Mucosa of stomach (tissue), 1 donor: Measurements from ENCODE around the gene FRMD5.

Experiments
- H3K27me3 ChIP-seq: one replicate; pipeline ENCODE4 v1.7.0; 2013; ENCODE audit warnings: mild to moderate bottlenecking, low read length; ENCODE audit not compliant: control insufficient read depth, insufficient read depth
- H3K36me3 ChIP-seq: one replicate; pipeline ENCODE4 v1.7.0; 2013; ENCODE audit warnings: low read length; ENCODE audit not compliant: control insufficient read depth, insufficient read depth
- H3K4me1 ChIP-seq: one replicate; pipeline ENCODE4 v1.7.0; 2013; ENCODE audit warnings: mild to moderate bottlenecking, low read length; ENCODE audit not compliant: control insufficient read depth, insufficient read depth
- H3K4me3 ChIP-seq: one replicate; pipeline ENCODE4 v1.7.0; 2013; ENCODE audit warnings: low read length
- H3K9ac ChIP-seq: one replicate; pipeline ENCODE4 v1.7.0; 2013; ENCODE audit warnings: mild to moderate bottlenecking, low read length, moderate library complexity
- H3K9me3 ChIP-seq: one replicate; pipeline ENCODE4 v1.7.0; 2013; ENCODE audit warnings: mild to moderate bottlenecking, low read length, moderate library complexity; ENCODE audit not compliant: control insufficient read depth
- donor health status: Pancreatic carcinoma.

The FRMD5 gene

DNA sequence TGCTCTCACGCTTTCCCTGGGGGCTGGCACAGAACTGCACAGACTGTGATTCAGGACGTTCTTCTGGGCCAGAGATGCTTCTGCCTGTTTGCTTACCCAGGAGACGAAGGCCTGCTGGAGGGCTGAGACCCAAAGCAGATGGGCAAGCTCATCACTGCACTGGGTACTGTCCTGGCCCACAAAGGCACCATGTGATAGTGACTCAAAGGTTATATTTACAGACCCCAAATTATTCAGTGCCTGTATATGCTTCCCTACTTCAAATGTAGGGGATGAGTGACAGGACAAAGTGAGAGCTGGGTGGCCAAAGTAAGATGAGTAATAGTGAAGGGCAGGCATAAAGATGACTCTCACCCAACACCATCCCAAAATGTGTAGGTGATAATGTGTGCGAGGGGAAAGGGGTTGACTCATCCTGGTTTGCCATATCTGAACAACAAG is 240.9 kb downstream of the FRMD5 start:
- Histone ChIP-seq H3K4me3 (no peak overlapping the region), H3K36me3 (no peaks in the 10 kb centered on the region), H3K27me3 (no peaks in the 10 kb centered on the region), H3K4me1 (no peaks in the 10 kb centered on the region), H3K9me3 (no peaks in the 10 kb centered on the region), H3K9ac (no peak overlapping the region)

DNA sequence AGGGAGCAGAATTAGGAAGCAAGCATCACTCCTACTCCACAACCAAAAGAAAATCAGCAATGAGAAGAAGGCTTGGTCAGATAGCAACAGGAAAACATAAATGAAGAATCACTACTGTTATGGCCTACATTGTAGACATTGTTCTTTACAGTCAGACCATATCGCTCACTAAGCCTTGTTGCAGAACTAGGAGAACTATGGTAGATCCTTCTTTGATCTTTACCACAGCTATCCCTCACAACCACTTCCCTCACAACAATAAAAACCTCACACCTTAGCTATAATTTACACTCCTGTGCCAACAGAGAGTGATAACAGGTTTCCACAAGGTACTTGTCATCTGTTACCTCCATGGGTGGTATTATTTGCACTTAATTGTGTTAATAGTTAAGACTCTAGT is 241.7 kb downstream of the FRMD5 start:
- Histone ChIP-seq H3K27me3 (no peaks in the 10 kb centered on the region), H3K9me3 (no peaks in the 10 kb centered on the region), H3K4me3 (no peak overlapping the region), H3K4me1 (no peaks in the 10 kb centered on the region), H3K9ac (no peak overlapping the region), H3K36me3 (no peaks in the 10 kb centered on the region)

DNA sequence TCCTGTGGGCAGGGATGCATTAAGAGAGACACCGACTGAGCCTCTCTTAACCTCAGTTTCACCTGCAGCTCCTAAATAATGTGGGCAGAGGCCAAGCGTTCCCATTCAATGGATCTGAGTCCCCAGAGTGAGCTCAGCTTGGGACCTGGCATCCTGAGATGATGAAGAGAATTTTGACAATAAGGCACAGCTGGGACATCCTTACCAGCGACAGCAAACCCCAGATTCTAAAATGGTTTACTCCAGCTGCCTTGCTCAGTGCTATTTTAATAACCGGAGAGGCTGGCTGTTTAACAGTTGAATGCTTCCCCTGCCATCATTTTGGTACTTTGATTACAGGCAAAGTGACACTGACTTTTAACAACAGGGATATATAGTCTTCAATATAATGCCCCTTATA is 244.5 kb downstream of the FRMD5 start:
- Histone ChIP-seq H3K9me3 (no peaks in the 10 kb centered on the region), H3K4me1 (no peaks in the 10 kb centered on the region), H3K36me3 (no peaks in the 10 kb centered on the region), H3K4me3 (no peak overlapping the region), H3K27me3 (no peaks in the 10 kb centered on the region), H3K9ac (no peak overlapping the region)

DNA sequence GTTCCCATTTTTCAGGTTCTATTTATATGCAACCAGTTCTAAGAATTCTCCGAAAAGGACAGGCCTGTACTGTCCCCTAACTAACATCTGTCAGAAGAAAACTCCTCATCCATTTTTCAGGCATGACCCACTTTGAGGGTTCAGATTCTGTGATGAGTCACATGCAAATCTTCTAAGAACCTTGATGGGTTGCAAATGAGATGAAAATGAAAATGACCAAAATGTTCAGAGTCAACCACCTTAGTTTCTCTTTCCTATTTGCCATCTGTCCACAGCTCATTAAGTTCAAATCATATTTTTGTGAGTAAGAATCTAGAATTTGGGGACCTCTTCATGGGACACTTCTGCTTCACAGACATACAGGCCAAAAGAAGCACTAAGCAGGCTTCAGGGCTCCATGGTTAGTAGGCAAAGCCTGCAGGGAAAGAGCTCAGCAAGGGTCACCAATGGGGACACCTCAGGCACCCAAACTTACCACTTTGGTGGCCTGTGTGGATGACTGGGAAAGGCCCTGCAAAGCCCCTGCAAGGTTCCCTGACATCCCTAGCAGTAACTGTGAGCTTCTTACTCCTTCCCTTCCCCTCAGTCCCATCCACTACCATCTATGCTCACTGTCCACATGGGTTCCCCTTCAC is 246.3 kb downstream of the FRMD5 start:
- Histone ChIP-seq H3K27me3 (no peaks in the 10 kb centered on the region), H3K4me1 (no peaks in the 10 kb centered on the region)

DNA sequence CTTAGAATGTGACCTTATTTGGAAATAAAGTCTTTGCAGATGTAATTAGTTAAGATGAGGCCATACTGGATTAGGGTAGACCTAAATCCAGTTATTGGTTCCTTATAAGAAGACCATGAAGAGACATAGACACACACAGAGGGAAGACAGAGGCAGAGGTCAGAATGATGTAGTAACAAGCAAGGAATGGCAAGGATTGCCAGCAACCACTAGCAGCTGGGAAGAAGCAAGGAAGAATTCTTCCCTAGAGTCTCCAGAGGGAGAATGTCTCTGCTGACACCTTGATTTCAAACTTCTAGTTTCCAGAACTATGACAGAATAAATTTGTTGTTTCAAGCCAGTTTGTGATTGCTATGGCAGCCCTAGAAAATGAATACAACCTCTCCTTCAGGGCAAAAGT is 251.6 kb downstream of the FRMD5 start:
- H3K9ac ChIP-seq: no peak overlapping the region
- no peaks in the 10 kb centered on the region for H3K27me3 ChIP-seq
- no peaks in the 10 kb centered on the region for H3K9me3 ChIP-seq
- H3K4me3 ChIP-seq: no peak overlapping the region
- H3K4me1 ChIP-seq: no peaks in the 10 kb centered on the region
- no peaks in the 10 kb centered on the region for H3K36me3 ChIP-seq

More for the DNA sequence above, 246.3 kb downstream of the FRMD5 start:
- Histone ChIP-seq H3K36me3 (no peaks in the 10 kb centered on the region), H3K9ac (no peak overlapping the region), H3K4me3 (no peak overlapping the region), H3K9me3 (no peaks in the 10 kb centered on the region)

DNA sequence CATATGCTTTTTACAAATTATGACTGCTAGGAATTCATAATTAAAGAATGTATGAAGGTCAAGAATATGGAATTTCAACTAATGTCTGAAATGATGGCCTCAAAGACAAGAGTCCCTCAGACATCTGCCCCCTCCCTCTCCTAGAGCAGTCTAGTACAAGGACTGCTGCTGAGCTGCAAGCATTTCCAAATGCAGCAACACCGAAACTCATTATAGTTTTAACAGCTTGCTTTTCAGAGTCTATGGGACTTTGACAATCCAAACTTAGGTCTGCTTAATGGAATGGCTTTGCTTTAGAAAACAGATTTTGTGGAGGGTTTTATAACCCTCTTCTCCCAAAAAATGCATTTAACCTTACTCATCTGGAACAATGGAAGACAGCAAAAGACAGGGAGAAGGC is 252.9 kb downstream of the FRMD5 start:
- no peaks in the 10 kb centered on the region for H3K4me1 ChIP-seq
- no peaks in the 10 kb centered on the region for H3K36me3 ChIP-seq
- H3K4me3 ChIP-seq: no peak overlapping the region
- no peak overlapping the region for H3K9ac ChIP-seq
- H3K9me3 ChIP-seq: no peaks in the 10 kb centered on the region
- no peaks in the 10 kb centered on the region for H3K27me3 ChIP-seq

DNA sequence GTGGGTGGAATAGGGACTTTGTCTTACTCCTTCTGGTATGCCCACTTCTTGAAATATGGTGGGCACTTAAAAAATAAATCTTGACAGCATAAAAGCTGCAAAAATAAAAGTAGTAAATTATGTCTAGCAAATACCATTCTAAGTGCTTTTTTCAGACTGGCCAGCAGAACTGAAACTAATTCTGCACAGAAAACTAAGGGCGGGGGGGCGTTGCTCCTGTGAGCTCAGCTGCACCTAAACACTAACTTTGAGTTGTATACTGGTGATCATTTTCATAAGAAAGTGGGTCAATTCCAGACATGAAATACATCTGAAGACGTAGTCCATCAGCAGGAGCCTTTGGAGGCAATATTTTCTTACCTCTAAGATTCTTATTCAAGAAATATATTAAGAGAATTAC is 253.5 kb downstream of the FRMD5 start:
- no peaks in the 10 kb centered on the region for H3K4me1 ChIP-seq
- H3K36me3 ChIP-seq: no peaks in the 10 kb centered on the region
- no peaks in the 10 kb centered on the region for H3K9me3 ChIP-seq
- no peak overlapping the region for H3K4me3 ChIP-seq
- H3K9ac ChIP-seq: no peak overlapping the region
- H3K27me3 ChIP-seq: peaks cover 3% of the 10 kb centered on the region

DNA sequence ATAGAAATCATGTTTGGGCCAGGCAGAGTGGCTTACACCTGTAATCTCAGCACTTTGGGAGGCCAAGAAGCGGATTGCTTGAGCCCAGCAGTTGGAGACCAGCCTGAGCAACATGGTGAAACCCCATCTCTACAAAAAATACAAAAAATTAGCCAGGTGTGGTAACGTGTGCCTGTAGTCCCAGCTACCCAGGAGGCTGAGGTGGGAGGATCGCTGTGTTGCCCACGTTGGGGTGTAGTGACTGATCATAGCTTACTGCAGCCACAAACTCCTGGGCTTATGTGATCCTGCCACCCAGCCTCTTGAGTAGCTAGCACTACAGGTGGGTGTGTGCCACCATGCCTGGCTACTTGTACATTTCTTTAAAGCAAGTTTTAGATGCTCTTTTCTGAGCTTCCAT is 254.0 kb downstream of the FRMD5 start:
- peaks cover 5% of the 10 kb centered on the region for H3K27me3 ChIP-seq
- no peaks in the 10 kb centered on the region for H3K9me3 ChIP-seq
- H3K4me3 ChIP-seq: no peak overlapping the region
- H3K9ac ChIP-seq: no peak overlapping the region
- no peaks in the 10 kb centered on the region for H3K4me1 ChIP-seq
- H3K36me3 ChIP-seq: no peaks in the 10 kb centered on the region

DNA sequence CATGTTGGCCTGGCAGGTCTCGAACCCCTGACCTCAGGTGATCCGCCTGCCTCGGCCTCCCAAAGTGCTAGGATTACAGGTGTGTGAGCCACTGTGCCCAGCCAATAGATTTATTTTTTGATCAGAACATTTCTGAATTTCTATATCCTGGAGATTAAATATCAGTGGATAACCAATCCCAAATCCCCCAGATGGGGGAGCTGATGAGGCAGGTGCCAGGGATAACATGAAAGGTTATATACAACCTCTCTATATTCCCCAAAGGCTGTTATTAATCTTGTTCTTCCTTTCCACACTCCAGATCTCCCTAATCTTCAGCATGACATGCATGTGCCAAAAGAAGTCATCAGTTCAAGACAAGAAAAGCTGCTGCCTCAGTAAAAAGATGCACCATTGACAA is 256.0 kb downstream of the FRMD5 start:
- Histone ChIP-seq H3K36me3 (no peaks in the 10 kb centered on the region), H3K27me3 (peaks cover 5% of the 10 kb centered on the region), H3K9me3 (no peaks in the 10 kb centered on the region), H3K9ac (no peak overlapping the region), H3K4me3 (no peak overlapping the region), H3K4me1 (no peaks in the 10 kb centered on the region)

DNA sequence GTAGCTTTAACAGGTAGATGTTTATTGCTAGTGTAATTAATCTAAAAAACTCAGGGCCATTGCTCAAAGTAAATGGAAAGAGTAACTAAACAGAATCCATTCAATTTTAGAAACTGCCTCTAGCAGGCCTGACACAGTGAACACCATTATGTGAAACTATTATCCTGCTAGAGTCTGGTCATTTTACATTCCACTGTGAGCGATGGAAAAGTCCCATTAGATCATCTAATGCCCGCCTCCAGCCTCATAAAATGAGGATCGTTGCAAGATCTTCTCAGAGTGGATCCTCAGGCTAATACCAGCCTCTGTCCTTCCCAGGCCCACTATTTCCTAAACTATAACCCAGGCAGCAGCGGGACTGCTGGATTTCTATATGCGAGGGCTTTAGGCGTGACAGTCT is 260.6 kb downstream of the FRMD5 start:
- H3K4me1 ChIP-seq: no peaks in the 10 kb centered on the region
- no peaks in the 10 kb centered on the region for H3K9me3 ChIP-seq
- H3K27me3 ChIP-seq: peaks cover 5% of the 10 kb centered on the region
- H3K4me3 ChIP-seq: no peak overlapping the region
- H3K36me3 ChIP-seq: no peaks in the 10 kb centered on the region
- no peak overlapping the region for H3K9ac ChIP-seq

DNA sequence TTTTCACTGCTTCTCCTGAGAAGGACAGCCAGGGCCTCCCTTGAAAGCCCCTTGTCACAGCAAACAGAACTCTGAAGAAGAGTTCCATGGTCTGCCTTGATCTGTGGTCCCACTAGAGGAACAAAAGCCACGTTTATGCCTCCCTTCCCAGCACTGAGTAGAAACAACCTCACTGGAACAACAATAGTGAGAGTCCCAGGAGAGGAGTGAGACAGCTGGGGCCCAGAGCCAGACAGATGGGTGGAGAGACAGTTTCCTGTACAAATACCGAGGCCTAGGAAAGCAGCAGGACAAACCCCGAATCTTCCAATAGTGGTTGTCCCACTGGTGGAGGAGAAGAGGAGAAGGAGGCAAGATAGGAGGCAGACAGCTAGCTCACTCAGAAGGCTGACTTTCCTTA is 262.2 kb downstream of the FRMD5 start:
- no peaks in the 10 kb centered on the region for H3K36me3 ChIP-seq
- no peak overlapping the region for H3K4me3 ChIP-seq
- no peaks in the 10 kb centered on the region for H3K9me3 ChIP-seq
- peaks cover 5% of the 10 kb centered on the region for H3K27me3 ChIP-seq
- H3K9ac ChIP-seq: no peak overlapping the region
- no peaks in the 10 kb centered on the region for H3K4me1 ChIP-seq

DNA sequence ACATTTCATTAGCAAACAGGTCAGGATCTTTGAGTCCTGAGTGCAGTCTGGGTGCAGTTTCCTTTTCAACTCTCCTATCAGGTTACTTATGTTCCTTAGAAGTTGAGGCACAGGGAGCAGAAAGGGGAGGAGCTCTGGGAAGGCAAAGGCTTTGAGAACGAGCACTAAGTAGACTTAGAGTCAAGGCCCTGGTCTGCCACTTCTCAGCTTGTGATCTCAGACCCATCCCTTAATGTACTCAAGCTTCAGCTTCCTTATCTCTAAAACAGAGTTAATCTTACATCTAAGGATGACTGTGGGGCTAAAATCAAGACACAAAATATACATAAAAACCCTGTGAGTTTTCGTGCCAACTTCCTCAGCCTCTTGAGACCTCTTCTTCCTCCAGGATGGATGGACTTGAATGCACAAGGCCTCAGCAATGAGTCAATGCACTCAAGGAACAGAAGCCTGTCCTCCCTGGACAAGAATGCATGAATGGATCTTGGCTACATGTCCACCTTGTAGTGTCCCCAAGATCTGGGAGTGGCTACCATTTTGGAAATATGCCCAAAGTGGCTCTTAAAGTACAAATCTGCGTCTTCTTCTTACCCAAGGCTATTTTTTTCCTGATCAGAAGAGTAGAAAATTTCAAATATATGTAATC is 263.2 kb downstream of the FRMD5 start:
- Histone ChIP-seq H3K4me1 (no peaks in the 10 kb centered on the region), H3K27me3 (peaks cover 5% of the 10 kb centered on the region), H3K9ac (no peak overlapping the region)

More for the DNA sequence above, 263.2 kb downstream of the FRMD5 start:
- H3K4me3 ChIP-seq: no peak overlapping the region
- no peaks in the 10 kb centered on the region for H3K36me3 ChIP-seq
- H3K9me3 ChIP-seq: no peaks in the 10 kb centered on the region
